CD14-positive monocyte (primary cell): ENCODE results near the gene CREBBP. TPM values are rescaled to one million over a fixed set of nuclear protein-coding genes. Genes with fewer than 3 reads are reported as not detected.

Source experiments
- DNase-seq, 3 donors: peaks; one replicate each; pipeline ENCODE4 v3.0.0-alpha.2; 2011 to 2022
- H2AFZ ChIP-seq: 2 replicates; pipeline ENCODE4 v1.6.0; 2012; ENCODE audit warnings: mild to moderate bottlenecking, low read depth, low read length, inconsistent platforms; ENCODE audit not compliant: insufficient read depth, poor library complexity, severe bottlenecking
- H3K27ac ChIP-seq, 2 donors: 1 replicate in 1 of 2; 2 replicates in 1 of 2; pipeline ENCODE4 v1.5.1; 2012 to 2013; ENCODE audit warnings: low read length in 2 of 2, control low read depth in 1 of 2, inconsistent platforms in 1 of 2, low read depth in 1 of 2, mild to moderate bottlenecking in 1 of 2
- H3K27me3 ChIP-seq, 2 donors: one replicate each; pipeline versions ENCODE4 v1.6.0 to v1.6.1; 2011 to 2013; ENCODE audit warnings: low read length in 2 of 2; ENCODE audit not compliant: control insufficient read depth in 2 of 2, insufficient read depth in 2 of 2
- H3K36me3 ChIP-seq, 2 donors: replicated peaks in 1 of 2; 1 replicate in 1 of 2; 2 replicates in 1 of 2; pipeline versions ENCODE4 v1.5.1 to v1.6.1; 2012 to 2013; ENCODE audit warnings: low read length in 2 of 2, control low read depth in 1 of 2, inconsistent platforms in 1 of 2, mild to moderate bottlenecking in 1 of 2; ENCODE audit not compliant: insufficient read depth in 2 of 2, control insufficient read depth in 1 of 2
- H3K4me1 ChIP-seq, 2 donors: 1 replicate in 1 of 2; 2 replicates in 1 of 2; pipeline versions ENCODE4 v1.5.1 to v1.6.1; 2012 to 2013; ENCODE audit warnings: low read length in 2 of 2, control low read depth in 1 of 2, inconsistent platforms in 1 of 2, mild to moderate bottlenecking in 1 of 2, moderate library complexity in 1 of 2; ENCODE audit not compliant: insufficient read depth in 2 of 2, control insufficient read depth in 1 of 2
- H3K4me2 ChIP-seq: replicated peaks from 2 replicates; pipeline ENCODE3; 2012; ENCODE audit warnings: low read length, moderate library complexity, mild to moderate bottlenecking; ENCODE audit not compliant: poor library complexity, severe bottlenecking; ENCODE audit errors: extremely low read depth
- H3K4me3 ChIP-seq, 3 experiments: fragments of 200-600 bp in 1 of 3; sonication (generic) in 1 of 3; replicated peaks in 1 of 3; 1 replicate in 2 of 3; 2 replicates in 1 of 3; pipeline ENCODE4 v1.5.1; 2011 to 2013; ENCODE audit warnings: low read length in 3 of 3, mild to moderate bottlenecking in 3 of 3, control low read depth in 2 of 3, low read depth in 2 of 3, inconsistent platforms in 1 of 3, moderate library complexity in 1 of 3
- H3K79me2 ChIP-seq: 2 replicates; pipeline ENCODE4 v1.6.0; 2012; ENCODE audit warnings: mild to moderate bottlenecking, control low read depth, inconsistent platforms, low read length, moderate library complexity; ENCODE audit not compliant: insufficient read depth
- H3K9ac ChIP-seq: 2 replicates; pipeline ENCODE4 v1.6.0; 2017; ENCODE audit warnings: low read length, mild to moderate bottlenecking; ENCODE audit not compliant: insufficient read depth, poor library complexity, severe bottlenecking
- H3K9me3 ChIP-seq, 2 donors: replicated peaks in 1 of 2; 1 replicate in 1 of 2; 2 replicates in 1 of 2; pipeline versions ENCODE4 v1.5.1 to v1.6.1; 2012 to 2013; ENCODE audit warnings: low read length in 2 of 2, control low read depth in 1 of 2; ENCODE audit not compliant: control insufficient read depth in 1 of 2, insufficient read depth in 1 of 2
- H4K20me1 ChIP-seq: 2 replicates; pipeline ENCODE4 v1.6.0; 2012; ENCODE audit warnings: mild to moderate bottlenecking, low read length, control low read depth, moderate library complexity; ENCODE audit not compliant: insufficient read depth
- H3K27ac Mint-ChIP-seq, 7 donors: one replicate each; pipeline ENCODE4 v1.8.0; 2020; ENCODE audit warnings: mild to moderate bottlenecking in 7 of 7, mixed read lengths in 7 of 7, moderate library complexity in 6 of 7, inconsistent platforms in 2 of 7
- H3K27me3 Mint-ChIP-seq, 3 donors: one replicate each; pipeline ENCODE4 v1.8.0; 2021 to 2022; ENCODE audit warnings: low read depth in 3 of 3, mild to moderate bottlenecking in 3 of 3, mixed read lengths in 3 of 3, moderate library complexity in 3 of 3, inconsistent platforms in 1 of 3
- H3K36me3 Mint-ChIP-seq, 2 donors: one replicate each; pipeline ENCODE4 v1.8.0; 2020; ENCODE audit warnings: mixed read lengths in 2 of 2, inconsistent platforms in 1 of 2, mild to moderate bottlenecking in 1 of 2
- H3K4me1 Mint-ChIP-seq: one replicate; pipeline ENCODE4 v1.8.0; 2020; ENCODE audit warnings: mild to moderate bottlenecking, mixed read lengths
- H3K4me3 Mint-ChIP-seq, 2 donors: one replicate each; pipeline ENCODE4 v1.8.0; 2020; ENCODE audit warnings: mild to moderate bottlenecking in 2 of 2, mixed read lengths in 2 of 2, moderate library complexity in 1 of 2
- H3K9me3 Mint-ChIP-seq, 7 donors: one replicate each; pipeline ENCODE4 v1.8.0; 2020 to 2022; ENCODE audit warnings: mixed read lengths in 7 of 7, mild to moderate bottlenecking in 6 of 7, moderate library complexity in 6 of 7, inconsistent platforms in 2 of 7
- CTCF ChIP-seq: fragments of 200-600 bp; IDR thresholded peaks from one replicate; pipeline ENCODE4 v1.8.0; 2022; ENCODE audit warnings: antibody characterized with exemption, mild to moderate bottlenecking
- WGBS: methylation state at CpG from one replicate; pipeline ENCODE4 v1.1.5; 2013; ENCODE audit warnings: missing lambda C conversion rate; ENCODE audit not compliant: insufficient coverage; 5-methylcytosine and 5-hydroxymethylcytosine counted together
- intact Hi-C, 2 donors: fragments of 100-400 bp; cut with micrococcal nuclease; formaldehyde crosslinking; loops; one replicate each; pipeline versions ENCODE4 v1.15.0 to v1.15.1; 2023
- polyA plus RNA-seq, 3 donors: library from polyadenylated mRNA; depleted of rRNA in 1 of 3; unstranded in 2 of 3; stranded (reverse) in 1 of 3; fragments of 300-500 nt in 2 of 3; fragments of >200 nt in 1 of 3; fragmentation: Illumina TruSeq in 2 of 3; gene quantifications; 1 replicate in 2 of 3; 2 replicates in 1 of 3; pipeline ENCODE4 v1.2.3, GENCODE V29; 2012 to 2021

Gene CREBBP
- polyA plus RNA-seq, 3 donors: 2.1 to 26.9 (median 6.2) TPM

- Mint-ChIP-seq H3K9me3 (peaks cover 0 to 2% (median 0%) of the 10 kb centered on the region in 7 donors), H3K4me1 (peaks cover 3% of the 10 kb centered on the region), H3K36me3 (no peaks in the 10 kb centered on the region), H3K27me3 (peaks cover 12 to 23% (median 20%) of the 10 kb centered on the region in 3 donors), H3K4me3 (no peak overlapping the region), H3K27ac (no peak overlapping the region)
- Histone ChIP-seq H3K79me2 (no peaks in the 10 kb centered on the region), H3K4me2 (no peak overlapping the region), H3K4me3 (no peak overlapping the region), H3K27ac (no peak overlapping the region), H4K20me1 (no peaks in the 10 kb centered on the region), H3K27me3 (no peaks in the 10 kb centered on the region), H2AFZ (no peak overlapping the region), H3K9me3 (no peaks in the 10 kb centered on the region), H3K4me1 (no peaks in the 10 kb centered on the region), H3K9ac (no peak overlapping the region), H3K36me3 (no peaks in the 10 kb centered on the region)
- DNase-seq: no peak
- no peak for TF ChIP-seq CTCF
- WGBS: 93% methylated on average over 13 of the region's 18 CpGs
- intact Hi-C loops: no loop called here
These were observed 29.5 kb upstream of the CREBBP start for GRCh38 chr16:3909791-3910583.

GRCh38 chr16:3908951-3909437 lies 28.5 kb upstream of the CREBBP start:
- H3K4me1 ChIP-seq: no peaks in the 10 kb centered on the region
- DNase-seq: no peak
- H3K27ac Mint-ChIP-seq: no peak overlapping the region
- H3K79me2 ChIP-seq: no peaks in the 10 kb centered on the region
- no peak for TF ChIP-seq CTCF
- no peaks in the 10 kb centered on the region for H3K27me3 ChIP-seq
- no peaks in the 10 kb centered on the region for H3K36me3 Mint-ChIP-seq
- intact Hi-C loops: no loop called here
- WGBS: 93% methylated on average over 16 of the region's 17 CpGs
- peaks cover 12 to 23% (median 22%) of the 10 kb centered on the region in 3 donors for H3K27me3 Mint-ChIP-seq
- H3K9me3 ChIP-seq: no peaks in the 10 kb centered on the region
- H3K4me1 Mint-ChIP-seq: peaks cover 3% of the 10 kb centered on the region
- H3K4me3 ChIP-seq: no peak overlapping the region
- peaks cover 0 to 2% (median 0%) of the 10 kb centered on the region in 7 donors for H3K9me3 Mint-ChIP-seq
- H3K27ac ChIP-seq: no peak overlapping the region
- H3K4me2 ChIP-seq: no peak overlapping the region
- no peak overlapping the region for H3K4me3 Mint-ChIP-seq
- no peak overlapping the region for H3K9ac ChIP-seq
- H2AFZ ChIP-seq: no peak overlapping the region
- no peaks in the 10 kb centered on the region for H3K36me3 ChIP-seq
- H4K20me1 ChIP-seq: no peaks in the 10 kb centered on the region
